Stimulated activated CD8-positive, alpha-beta memory T cell treated with anti-CD3 and anti-CD28 coated beads, Interleukin-15, amount 100 ng/mL, for 24 hours (primary cell): ENCODE results near the gene PPRC1.
"Not testable (repeated sequence)": the region's sequence is repeated elsewhere in the genome, so short reads cannot be mapped to it uniquely, and the experiment has no call there.

ENCODE experiments used
- DNase-seq: peaks from one replicate; pipeline ENCODE4 v3.0.0-alpha.2; 2020; ENCODE audit warnings: low read depth

PPRC1 gene

GRCh38 chr10:102150970-102151773 is 18.3 kb downstream of the PPRC1 start:
- DNase-seq: no peak

- peak; percentile 99 for DNase-seq
Measured at GRCh38 chr10:102151774-102152544, 19.1 kb downstream of the PPRC1 start, which contains the start of gene NOLC1. NOLC1 (plus strand) TSS chr10:102152389; CDS start chr10:102152411, 22 bp downstream.

GRCh38 chr10:102152545-102152890 is 19.7 kb downstream of the PPRC1 start:
- DNase-seq: no peak

DNA sequence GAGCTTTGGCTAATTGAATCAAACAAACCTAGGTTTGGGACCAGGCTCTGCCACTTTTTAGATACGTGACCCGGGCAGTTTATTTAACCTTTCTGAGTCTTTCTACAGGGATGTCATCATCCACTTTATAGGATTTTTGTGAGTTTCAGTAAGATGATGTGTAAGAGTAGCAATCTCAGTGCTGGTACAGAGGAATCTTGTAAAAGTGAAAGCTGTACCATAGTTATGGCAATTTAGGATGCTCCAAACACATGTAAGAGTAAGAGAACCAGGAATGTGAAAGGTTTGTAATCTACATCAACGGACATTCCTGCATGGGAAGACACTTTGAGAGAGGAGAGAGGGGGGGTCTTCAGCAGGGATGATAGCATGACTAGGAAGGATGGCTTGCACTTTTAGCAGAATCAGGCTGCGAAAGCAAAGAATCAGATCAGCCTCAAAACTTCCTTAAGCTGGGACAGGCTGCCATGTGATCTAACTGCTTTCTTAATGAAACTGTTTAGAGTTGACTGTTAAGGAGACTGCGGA is 20.3 kb downstream of the PPRC1 start:
- no peak for DNase-seq

- DNase-seq: no peak
Measured at GRCh38 chr10:102154466-102155116, 21.8 kb downstream of the PPRC1 start.

GRCh38 chr10:102157224-102157623 is 24.4 kb downstream of the PPRC1 start:
- no peak for DNase-seq

DNA sequence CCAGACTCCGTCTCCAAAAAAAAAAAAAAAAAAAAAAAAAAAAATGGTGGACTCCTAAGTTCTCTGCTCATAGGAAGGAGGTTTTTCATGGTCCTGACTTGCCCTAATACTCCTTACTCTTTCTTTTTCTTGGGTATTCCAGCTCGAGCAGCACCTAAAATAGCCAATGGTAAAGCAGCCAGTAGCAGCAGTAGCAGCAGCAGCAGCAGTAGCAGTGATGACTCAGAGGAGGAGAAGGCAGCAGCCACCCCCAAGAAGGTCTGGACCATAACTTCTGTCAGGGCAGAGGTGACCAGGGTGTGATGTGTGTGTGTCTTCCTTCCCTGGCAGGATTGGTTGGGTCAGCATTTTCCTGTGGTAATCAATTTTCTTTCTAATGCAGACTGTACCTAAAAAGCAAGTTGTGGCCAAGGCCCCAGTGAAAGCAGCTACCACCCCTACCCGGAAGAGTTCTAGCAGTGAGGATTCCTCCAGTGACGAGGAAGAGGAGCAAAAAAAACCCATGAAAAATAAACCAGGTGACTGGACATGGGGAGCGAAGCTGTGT is 26.3 kb downstream of the PPRC1 start:
- DNase-seq: no peak

GRCh38 chr10:102159831-102160230 is 27.0 kb downstream of the PPRC1 start:
- no peak for DNase-seq

GRCh38 chr10:102163342-102163989 is 30.6 kb downstream of the PPRC1 start:
- DNase-seq: no peak

DNA sequence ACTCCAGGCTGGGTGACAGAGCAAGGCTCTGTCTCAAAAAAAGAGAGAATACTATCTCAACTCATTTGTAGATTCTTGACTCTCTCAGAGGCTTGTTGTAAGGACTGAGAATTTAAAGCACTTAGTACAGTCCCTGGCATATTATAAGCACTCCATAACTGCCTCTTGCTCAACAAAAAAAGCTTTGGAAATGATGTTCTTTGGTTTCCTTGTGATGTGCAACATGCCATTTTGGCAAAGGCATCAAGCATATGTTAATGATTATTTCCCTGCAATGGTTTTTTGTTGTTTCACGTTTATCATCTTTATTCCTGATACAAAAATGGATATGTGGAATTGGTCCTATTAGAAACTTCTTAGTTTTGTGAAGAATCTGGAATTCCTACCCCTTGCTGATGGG is 35.0 kb downstream of the PPRC1 start:
- no peak for DNase-seq

GRCh38 chr10:102170602-102171001 is 37.8 kb downstream of the PPRC1 start:
- no peak for DNase-seq

DNA sequence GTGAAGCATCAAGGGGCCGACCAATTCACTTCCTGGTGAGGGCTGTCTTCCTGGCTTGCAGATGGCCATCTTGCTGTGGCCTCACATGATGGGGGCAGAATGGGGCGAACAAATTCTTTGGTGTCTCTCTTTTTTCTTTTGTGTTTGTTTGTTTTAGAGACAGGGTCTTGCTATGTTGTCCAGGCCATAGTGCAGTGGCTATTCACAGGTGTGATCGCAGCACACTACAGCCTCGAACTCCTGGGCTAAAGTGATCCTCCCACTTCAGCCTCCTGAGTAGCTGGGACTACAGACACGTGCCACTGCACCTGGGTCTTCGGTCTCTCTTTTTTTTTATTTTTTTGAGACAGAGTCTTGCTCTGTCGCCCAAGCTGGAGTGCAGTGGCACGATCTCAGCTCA is 39.4 kb downstream of the PPRC1 start:
- no peak for DNase-seq

GRCh38 chr10:102175415-102175814 is 42.6 kb downstream of the PPRC1 start:
- no peak for DNase-seq

- no peak for DNase-seq
Measured at GRCh38 chr10:102184606-102185005, 51.8 kb downstream of the PPRC1 start.

GRCh38 chr10:102185272-102185671 is 52.4 kb downstream of the PPRC1 start:
- no peak for DNase-seq

- no peak for DNase-seq
Measured at GRCh38 chr10:102185811-102186527, 53.1 kb downstream of the PPRC1 start.

DNA sequence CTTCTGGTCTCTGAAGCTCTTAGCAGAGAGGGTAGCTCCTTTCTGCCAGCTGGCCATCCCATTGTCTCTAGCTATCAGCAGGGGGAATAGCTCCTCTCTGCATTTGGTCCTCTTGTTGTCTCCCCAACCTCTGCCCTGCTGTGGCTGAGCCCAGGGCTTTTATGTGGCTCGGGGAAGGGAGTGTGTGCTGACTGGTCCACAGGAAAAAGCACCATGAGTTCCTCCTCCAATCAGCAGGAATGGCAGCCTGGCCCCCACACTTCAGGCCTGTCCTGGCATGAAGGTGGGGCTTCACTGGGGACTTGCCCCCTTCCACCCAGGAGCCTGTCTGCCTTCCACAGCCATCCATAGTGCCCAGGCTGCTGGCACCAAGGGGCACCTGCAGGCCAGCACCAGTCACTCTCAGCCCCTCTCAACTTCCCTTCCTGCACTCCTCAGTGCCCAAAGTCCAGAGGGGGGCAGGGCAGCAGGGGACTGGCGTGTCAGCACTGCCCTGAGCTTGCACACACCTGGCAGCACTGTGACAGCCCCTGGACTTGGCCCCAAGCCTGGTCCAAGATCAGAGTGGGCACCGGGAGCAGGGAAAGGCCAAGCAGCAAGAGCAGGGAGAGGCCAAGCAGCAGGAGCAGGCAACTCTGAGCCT is 55.6 kb downstream of the PPRC1 start:
- no peak for DNase-seq

- not testable (repeated sequence) for DNase-seq
Measured at GRCh38 chr10:102188941-102189898, 56.4 kb downstream of the PPRC1 start.

GRCh38 chr10:102191956-102192355 is 59.1 kb downstream of the PPRC1 start:
- no peak for DNase-seq
